Body of pancreas (tissue), 4 donors: ENCODE data around the gene STAB1.

Experiments used
- POLR2A ChIP-seq, 3 donors: fragments of 450-650 bp; IDR thresholded peaks; one replicate each; pipeline ENCODE4 v1.6.1; 2016; ENCODE audit warnings: antibody characterized with exemption in 3 of 3, mild to moderate bottlenecking in 2 of 3
- TF ChIP-seq, protein P1 (sequence below), 7 experiments: fragments of 450-650 bp in 4 of 7; fragments of 200-600 bp in 3 of 7; sonication (generic) in 3 of 7; IDR thresholded peaks; one replicate each; pipeline ENCODE4 v1.5.1; 2016 to 2019; ENCODE audit warnings: antibody characterized with exemption in 7 of 7

DNA sequence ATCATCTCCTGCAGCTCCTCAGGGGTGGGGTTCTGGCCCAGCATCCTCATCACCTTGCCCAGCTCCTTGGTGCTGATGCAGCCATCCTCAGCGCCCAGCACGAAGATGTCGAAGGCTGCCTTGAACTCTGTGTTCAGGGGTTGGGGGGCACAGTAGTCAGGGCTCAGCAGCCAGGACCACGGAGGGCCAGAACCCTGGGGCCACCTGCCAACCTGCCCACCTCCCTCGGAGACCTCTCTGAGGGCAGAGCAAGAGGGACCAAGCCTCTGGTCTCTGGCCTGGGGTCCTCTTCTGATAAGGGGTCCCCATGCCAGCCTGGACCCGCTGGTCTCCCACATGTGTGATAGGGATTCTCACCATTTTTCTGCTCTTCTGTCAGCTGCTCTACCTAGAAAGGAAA is 43.0 kb upstream of the STAB1 start:
- TF ChIP-seq, protein P1, sequence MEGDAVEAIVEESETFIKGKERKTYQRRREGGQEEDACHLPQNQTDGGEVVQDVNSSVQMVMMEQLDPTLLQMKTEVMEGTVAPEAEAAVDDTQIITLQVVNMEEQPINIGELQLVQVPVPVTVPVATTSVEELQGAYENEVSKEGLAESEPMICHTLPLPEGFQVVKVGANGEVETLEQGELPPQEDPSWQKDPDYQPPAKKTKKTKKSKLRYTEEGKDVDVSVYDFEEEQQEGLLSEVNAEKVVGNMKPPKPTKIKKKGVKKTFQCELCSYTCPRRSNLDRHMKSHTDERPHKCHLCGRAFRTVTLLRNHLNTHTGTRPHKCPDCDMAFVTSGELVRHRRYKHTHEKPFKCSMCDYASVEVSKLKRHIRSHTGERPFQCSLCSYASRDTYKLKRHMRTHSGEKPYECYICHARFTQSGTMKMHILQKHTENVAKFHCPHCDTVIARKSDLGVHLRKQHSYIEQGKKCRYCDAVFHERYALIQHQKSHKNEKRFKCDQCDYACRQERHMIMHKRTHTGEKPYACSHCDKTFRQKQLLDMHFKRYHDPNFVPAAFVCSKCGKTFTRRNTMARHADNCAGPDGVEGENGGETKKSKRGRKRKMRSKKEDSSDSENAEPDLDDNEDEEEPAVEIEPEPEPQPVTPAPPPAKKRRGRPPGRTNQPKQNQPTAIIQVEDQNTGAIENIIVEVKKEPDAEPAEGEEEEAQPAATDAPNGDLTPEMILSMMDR (IDR thresholded peaks at IDR 0.05) = no peak
- TF ChIP-seq POLR2A (IDR thresholded peaks at IDR 0.05) = no peak
